ENCODE measurements around the gene SLC25A23. TPM values are rescaled to one million over a fixed set of nuclear protein-coding genes. Genes with fewer than 3 reads are reported as not detected.

SLC25A23 gene
- total RNA-seq, 4 donors from 2014 or later, result 111 to 328 (median 240) TPM

DNA sequence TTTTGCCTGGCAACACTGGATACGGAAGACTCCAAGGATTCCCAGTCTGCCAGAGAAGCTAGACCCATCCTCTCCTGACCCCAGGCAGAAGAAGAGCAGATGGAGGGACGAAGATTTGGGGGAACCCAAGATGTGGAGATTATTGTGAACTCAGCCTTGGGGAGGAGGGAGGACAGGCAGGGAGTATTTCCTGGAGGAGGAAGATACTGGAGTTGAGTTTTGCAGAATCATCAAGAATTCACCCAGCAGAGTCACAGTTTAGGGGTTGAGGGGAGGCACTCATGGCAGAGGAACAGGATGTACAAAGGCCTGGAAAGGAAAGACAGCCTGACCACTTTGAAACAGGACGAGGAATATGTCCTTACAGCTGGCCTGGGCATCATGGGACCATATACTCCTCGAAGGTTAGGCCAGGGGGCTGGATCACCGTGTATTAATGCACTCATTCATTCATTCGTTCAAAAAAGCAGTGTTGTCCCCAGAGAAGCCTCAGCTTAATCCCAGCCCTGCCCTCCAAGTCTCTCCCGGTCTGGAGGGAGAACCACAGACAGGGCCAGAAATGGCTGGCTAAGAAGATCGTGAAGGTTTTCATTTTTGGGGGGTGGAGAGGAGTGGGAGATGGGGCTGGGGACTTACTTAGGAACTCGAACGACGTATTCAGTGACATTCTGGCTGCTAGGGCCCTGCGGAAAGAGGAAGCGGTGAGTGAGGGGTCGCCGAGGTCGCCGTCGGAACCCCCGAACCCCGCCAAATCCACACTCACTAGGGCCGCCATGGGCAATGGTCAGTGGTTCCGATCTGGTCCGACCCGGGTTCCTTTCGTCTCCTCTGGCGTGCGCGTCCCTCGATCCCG, 67.1 kb downstream of the SLC25A23 start:
- Histone ChIP-seq H3K4me3 (peak overlapping the region; percentile 69 to 72), H3K27me3 (no peaks in the 10 kb centered on the region), H3K9me3 (no peaks in the 10 kb centered on the region), H3K36me3 (peaks cover 0 to 42% of the 10 kb centered on the region in 2 donors), H3K27ac (peak overlapping the region; percentile 91 to 98 (median 95)), H3K4me1 (peaks cover 0 to 19% (median 7%) of the 10 kb centered on the region in 3 donors)
- ATAC-seq, result no peak
- TF ChIP-seq, protein P1, sequence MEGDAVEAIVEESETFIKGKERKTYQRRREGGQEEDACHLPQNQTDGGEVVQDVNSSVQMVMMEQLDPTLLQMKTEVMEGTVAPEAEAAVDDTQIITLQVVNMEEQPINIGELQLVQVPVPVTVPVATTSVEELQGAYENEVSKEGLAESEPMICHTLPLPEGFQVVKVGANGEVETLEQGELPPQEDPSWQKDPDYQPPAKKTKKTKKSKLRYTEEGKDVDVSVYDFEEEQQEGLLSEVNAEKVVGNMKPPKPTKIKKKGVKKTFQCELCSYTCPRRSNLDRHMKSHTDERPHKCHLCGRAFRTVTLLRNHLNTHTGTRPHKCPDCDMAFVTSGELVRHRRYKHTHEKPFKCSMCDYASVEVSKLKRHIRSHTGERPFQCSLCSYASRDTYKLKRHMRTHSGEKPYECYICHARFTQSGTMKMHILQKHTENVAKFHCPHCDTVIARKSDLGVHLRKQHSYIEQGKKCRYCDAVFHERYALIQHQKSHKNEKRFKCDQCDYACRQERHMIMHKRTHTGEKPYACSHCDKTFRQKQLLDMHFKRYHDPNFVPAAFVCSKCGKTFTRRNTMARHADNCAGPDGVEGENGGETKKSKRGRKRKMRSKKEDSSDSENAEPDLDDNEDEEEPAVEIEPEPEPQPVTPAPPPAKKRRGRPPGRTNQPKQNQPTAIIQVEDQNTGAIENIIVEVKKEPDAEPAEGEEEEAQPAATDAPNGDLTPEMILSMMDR (IDR thresholded peaks at IDR 0.05), result peak in 1 of 4 experiments; percentile 31
- TF ChIP-seq POLR2AphosphoS5 (IDR thresholded peaks at IDR 0.05) (no peak), POLR2A (IDR thresholded peaks at IDR 0.05) (no peak), EP300 (IDR thresholded peaks at IDR 0.05) (no peak)
- WGBS, 2 donors (ENCODE audit: low coverage in 1 of 2), result 14% methylated on average over 11 of the region's 30 CpGs; no CpG with 5 or more reads in 1 of the 2 donors

Small RNA genes within 50 kb of the gene (small RNA-seq; reads per million reads assigned to genes)
- gene AC010503.2 (0 reads per million in 4 donors), gene MIR6790 (0 reads per million in 4 donors)

Other genes with a start within 250 kb of the SLC25A23 start
- 10 to 100 TPM; 21.4 to 42.5 (median 23.8) TPM for gene MLLT1, start 179.8 kb downstream of the SLC25A23 start, total RNA-seq
- not detected for gene ACER1, start 126.2 kb downstream of the SLC25A23 start, total RNA-seq
- 10 to 100 TPM; 40.2 to 86.1 (median 63.8) TPM for gene CLPP, start 98.3 kb downstream of the SLC25A23 start, total RNA-seq
- 10 to 100 TPM; 41.9 to 75.1 (median 45.7) TPM for gene ALKBH7, start 87.0 kb downstream of the SLC25A23 start, total RNA-seq
- 1 to 10 TPM in 3 of 4 donors, under 1 TPM in 1; 0.67 to 2.4 (median 1.4) TPM for gene PSPN, start 83.9 kb downstream of the SLC25A23 start, total RNA-seq
- gene GTF2F1, start 66.6 kb downstream of the SLC25A23 start, total RNA-seq, result 10 to 100 TPM; 44.7 to 62.8 (median 51.4) TPM
- gene KHSRP, start 35.0 kb downstream of the SLC25A23 start, total RNA-seq, result 100 to 1,000 TPM; 102 to 218 (median 126) TPM
- gene SLC25A41, start 26.0 kb downstream of the SLC25A23 start, total RNA-seq, result 1 to 10 TPM in 1 of 4 donors, under 1 TPM in 1, not detected in 2; 0.27 to 1.3 TPM
- gene CRB3, start 4.5 kb upstream of the SLC25A23 start, total RNA-seq, result 1 to 10 TPM in 2 of 4 donors, under 1 TPM in 1, not detected in 1; 0.85 to 6.2 (median 1.6) TPM
- 1 to 10 TPM in 3 of 4 donors, under 1 TPM in 1; 0.57 to 6.1 (median 1.5) TPM for gene DENND1C, start 22.0 kb upstream of the SLC25A23 start, total RNA-seq
- 1 to 10 TPM; 1.2 to 3.2 (median 2.2) TPM for gene TUBB4A, start 42.5 kb upstream of the SLC25A23 start, total RNA-seq
- gene TNFSF9, start 71.2 kb upstream of the SLC25A23 start, total RNA-seq, result under 1 TPM in 2 of 4 donors, not detected in 2; 0.17 to 0.27 TPM
- gene CD70, start 131.4 kb upstream of the SLC25A23 start, total RNA-seq, result 1 to 10 TPM in 1 of 4 donors, not detected in 3; 2.2 TPM
- gene TNFSF14, start 210.4 kb upstream of the SLC25A23 start, total RNA-seq, result 1 to 10 TPM in 2 of 4 donors, under 1 TPM in 2; 0.16 to 2.4 (median 0.81) TPM